ENCODE results near the gene GHRH.

GHRH gene

GRCh38 chr20:37234254-37234581, 27.4 kb downstream of the GHRH start:
- no peak for DNase-seq (ENCODE audit: low spot score)
- H3K27ac ChIP-seq: no peak overlapping the region
- H3K4me3 ChIP-seq: no peak overlapping the region
- TF ChIP-seq, protein P1, sequence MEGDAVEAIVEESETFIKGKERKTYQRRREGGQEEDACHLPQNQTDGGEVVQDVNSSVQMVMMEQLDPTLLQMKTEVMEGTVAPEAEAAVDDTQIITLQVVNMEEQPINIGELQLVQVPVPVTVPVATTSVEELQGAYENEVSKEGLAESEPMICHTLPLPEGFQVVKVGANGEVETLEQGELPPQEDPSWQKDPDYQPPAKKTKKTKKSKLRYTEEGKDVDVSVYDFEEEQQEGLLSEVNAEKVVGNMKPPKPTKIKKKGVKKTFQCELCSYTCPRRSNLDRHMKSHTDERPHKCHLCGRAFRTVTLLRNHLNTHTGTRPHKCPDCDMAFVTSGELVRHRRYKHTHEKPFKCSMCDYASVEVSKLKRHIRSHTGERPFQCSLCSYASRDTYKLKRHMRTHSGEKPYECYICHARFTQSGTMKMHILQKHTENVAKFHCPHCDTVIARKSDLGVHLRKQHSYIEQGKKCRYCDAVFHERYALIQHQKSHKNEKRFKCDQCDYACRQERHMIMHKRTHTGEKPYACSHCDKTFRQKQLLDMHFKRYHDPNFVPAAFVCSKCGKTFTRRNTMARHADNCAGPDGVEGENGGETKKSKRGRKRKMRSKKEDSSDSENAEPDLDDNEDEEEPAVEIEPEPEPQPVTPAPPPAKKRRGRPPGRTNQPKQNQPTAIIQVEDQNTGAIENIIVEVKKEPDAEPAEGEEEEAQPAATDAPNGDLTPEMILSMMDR (IDR thresholded peaks at IDR 0.05): no peak

DNA sequence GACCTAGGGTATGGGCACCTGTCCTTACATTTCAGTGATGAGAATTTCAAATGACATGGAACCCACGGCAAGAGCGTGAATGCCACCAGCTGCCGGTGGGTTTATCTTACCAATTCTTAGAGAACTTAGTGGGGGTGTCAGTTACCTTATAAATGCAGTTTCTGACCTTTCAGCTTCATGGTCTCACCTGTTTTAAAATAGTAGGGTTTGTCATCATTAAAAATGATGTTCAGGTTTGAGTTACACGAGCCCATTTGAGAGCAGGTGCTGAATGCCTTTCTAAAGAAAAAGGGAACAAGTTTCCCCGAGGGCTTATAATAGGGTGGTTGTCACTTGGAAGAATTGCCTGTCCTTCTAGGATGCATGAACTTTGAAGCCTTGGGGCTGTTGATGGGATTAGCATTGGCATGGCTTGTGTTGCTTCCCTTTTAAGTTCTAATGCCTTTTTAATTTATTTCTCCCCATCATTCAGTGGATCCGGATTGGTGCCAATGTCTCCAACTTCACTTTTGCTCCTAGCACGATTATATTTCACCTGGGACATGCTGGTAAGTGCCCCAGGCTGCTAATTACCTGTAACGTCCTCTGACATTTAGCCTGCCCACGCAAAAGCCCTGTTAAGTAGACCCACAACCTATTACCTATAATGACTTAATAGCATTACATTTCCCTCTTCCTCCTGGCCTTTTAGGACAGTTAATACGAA, 27.9 kb downstream of the GHRH start:
- Histone ChIP-seq H3K27ac (no peak overlapping the region), H3K4me3 (no peak overlapping the region)
- TF ChIP-seq, protein P1 (IDR thresholded peaks at IDR 0.05): no peak
- DNase-seq (ENCODE audit: low spot score): no peak

- no peak overlapping the region for H3K4me3 ChIP-seq
- TF ChIP-seq, protein P1 (IDR thresholded peaks at IDR 0.05): no peak
- DNase-seq (ENCODE audit: low spot score): no peak
- no peak overlapping the region for H3K27ac ChIP-seq
Measured at GRCh38 chr20:37231947-37232630, 29.5 kb downstream of the GHRH start.

DNA sequence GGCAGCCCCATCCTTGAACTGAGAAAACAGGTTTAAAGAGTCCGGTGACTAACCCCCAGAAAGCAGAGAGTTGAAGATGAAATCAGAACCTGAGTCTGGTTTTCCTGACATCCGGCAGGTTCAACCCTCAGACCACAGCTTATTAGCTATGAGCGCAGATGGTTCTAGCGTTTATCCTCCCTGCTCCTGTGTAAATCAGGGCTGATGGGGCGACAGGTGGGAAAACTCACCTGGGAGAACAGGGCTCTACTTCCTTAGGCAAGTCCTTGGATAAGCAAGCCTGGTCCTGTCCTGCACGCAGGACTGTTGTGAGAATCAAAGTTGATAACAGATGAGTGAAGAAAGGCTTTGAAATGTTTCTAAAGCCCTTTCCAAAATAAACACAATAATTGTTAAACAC, 31.4 kb downstream of the GHRH start:
- Histone ChIP-seq H3K27ac (no peak overlapping the region), H3K4me3 (no peak overlapping the region)
- DNase-seq (ENCODE audit: low spot score): no peak
- TF ChIP-seq, protein P1 (IDR thresholded peaks at IDR 0.05): no peak

- Histone ChIP-seq H3K4me3 (no peak overlapping the region), H3K27ac (no peak overlapping the region)
- DNase-seq (ENCODE audit: low spot score): no peak
- TF ChIP-seq, protein P1 (IDR thresholded peaks at IDR 0.05): no peak
Measured at GRCh38 chr20:37229357-37229756, 32.3 kb downstream of the GHRH start.

DNA sequence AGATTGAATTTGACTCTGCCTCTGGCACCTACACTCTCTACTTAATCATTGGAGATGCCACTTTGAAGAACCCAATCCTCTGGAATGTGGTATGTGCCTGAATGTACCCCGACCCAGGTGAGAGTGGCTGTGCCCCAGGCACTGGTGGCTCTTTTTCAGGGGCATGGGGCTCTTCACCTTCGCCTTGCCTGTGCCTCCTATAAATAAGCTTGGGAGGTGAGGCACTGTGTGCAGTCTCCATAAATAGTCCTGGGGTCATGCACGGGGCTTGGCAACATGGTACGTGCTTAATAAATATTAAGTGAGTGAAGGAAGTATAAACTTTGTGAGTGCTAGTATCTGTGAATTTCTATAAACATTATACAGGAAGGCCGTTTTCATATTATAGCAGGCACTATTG, 33.0 kb downstream of the GHRH start:
- peak overlapping the region; percentile 47 to 76 for H3K27ac ChIP-seq

More for the DNA sequence above, 33.0 kb downstream of the GHRH start:
- no peak for DNase-seq (ENCODE audit: low spot score)
- no peak overlapping the region for H3K4me3 ChIP-seq
- TF ChIP-seq, protein P1 (IDR thresholded peaks at IDR 0.05): no peak
